ENCODE results near the gene SLC6A4. TPM values are rescaled to one million over a fixed set of nuclear protein-coding genes. Genes with fewer than 3 reads are reported as not detected.

Gene SLC6A4
- total and polyA plus RNA-seq, 2 of the 8 experiments (the other 6 are each of a cell fraction or from before 2014, with no cell fraction given), result 0.09 to 0.33 TPM

DNA sequence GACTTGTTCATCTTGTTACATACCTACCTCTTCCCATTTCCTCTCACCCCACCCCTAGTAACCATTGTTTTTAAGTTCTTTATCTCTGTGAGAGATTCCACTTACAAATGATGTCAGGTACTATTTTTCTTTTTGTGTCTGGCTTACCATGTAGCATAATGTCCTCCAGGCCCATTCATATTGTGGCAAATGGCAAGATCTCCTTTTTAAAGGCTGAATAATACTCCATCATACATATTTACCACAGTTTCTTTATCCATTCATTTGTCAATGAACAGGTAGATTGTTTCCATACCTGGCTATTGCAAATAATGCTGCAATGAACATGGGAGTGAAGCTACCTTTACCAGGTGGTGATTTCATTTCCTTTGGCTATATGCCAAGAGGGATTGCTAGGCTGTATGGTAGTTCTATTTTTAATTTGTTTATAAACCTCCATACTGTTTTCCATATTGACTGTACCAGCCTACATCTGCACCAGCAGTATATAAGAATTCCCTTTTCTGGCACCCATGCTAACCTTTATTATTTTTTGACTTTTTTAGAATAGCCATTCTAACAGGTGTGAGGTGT lies 65.0 kb downstream of the SLC6A4 start:
- H2BK20ac ChIP-seq (ENCODE audit: low read length), result no peak overlapping the region
- H3K4ac ChIP-seq (replicated peaks; ENCODE audit: insufficient read length, low read depth, low read length), result no peak overlapping the region
- no peak overlapping the region for H3K18ac ChIP-seq (ENCODE audit: extremely low read depth, low read length)
- ChIA-PET POLR2A (ENCODE audit: partially characterized antibody) (no interaction called here), CTCF (ENCODE audit: partially characterized antibody) (interaction anchor here (1.2 to 1.8 kb wide), 2 partner anchors 32 to 46 kb away, joined by 6 read pairs; no protein-coding TSS in a partner anchor)
- no peaks in the 10 kb centered on the region for H3K23me2 ChIP-seq (ENCODE audit: low read depth, low read length)
- no peak overlapping the region for H2BK120ac ChIP-seq (replicated peaks; ENCODE audit: low read depth, low read length)
- peaks cover 0 to 3% of the 10 kb centered on the region in 2 experiments; a peak in 2 of 4 replicates for H3K79me2 ChIP-seq (ENCODE audit: control insufficient read depth in 1 of 2, insufficient read depth in 2 of 2, low read length in 2 of 2)
- H2AFZ ChIP-seq (ENCODE audit: low read length), result no peak overlapping the region
- H3K9ac ChIP-seq (replicated peaks in 1 of 4; ENCODE audit: extremely low read depth in 1 of 4, low read depth in 3 of 4, low read length in 3 of 4), result no peak overlapping the region
- H4K20me1 ChIP-seq (replicated peaks in 1 of 2; ENCODE audit: control insufficient read depth in 1 of 2, insufficient read depth in 2 of 2, low read length in 2 of 2), result peaks cover 0 to 2% of the 10 kb centered on the region in 2 experiments
- H2AK5ac ChIP-seq (ENCODE audit: low read depth, low read length), result no peak overlapping the region
- no peak overlapping the region for H3K4me3 ChIP-seq (ENCODE audit: extremely low read depth in 1 of 4, insufficient read depth in 2 of 4, low read depth in 3 of 4, low read length in 4 of 4)
- no peak overlapping the region for H2BK12ac ChIP-seq (ENCODE audit: low read depth, low read length)
- DNase-seq (ENCODE audit: low read depth in 1 of 2, low spot score in 2 of 2), result no peak
- H3K27me3 ChIP-seq (replicated peaks in 1 of 4; ENCODE audit: control insufficient read depth in 3 of 4, extremely low read depth in 1 of 4, insufficient read depth in 3 of 4, low read length in 3 of 4), result no peaks in the 10 kb centered on the region
- no peak overlapping the region for H3K14ac ChIP-seq (ENCODE audit: insufficient read length)
- H4K8ac ChIP-seq (ENCODE audit: extremely low read depth, insufficient read depth, low read length), result no peak overlapping the region
- no peaks in the 10 kb centered on the region for H3K4me1 ChIP-seq (replicated peaks in 1 of 4; ENCODE audit: control insufficient read depth in 3 of 4, insufficient read depth in 4 of 4, low read length in 3 of 4)
- H2BK15ac ChIP-seq (ENCODE audit: low read length), result no peak overlapping the region
- no peak overlapping the region for H3K27ac ChIP-seq (ENCODE audit: low read depth, low read length)
- H3K23ac ChIP-seq (ENCODE audit: insufficient read length), result no peak overlapping the region
- H3K79me1 ChIP-seq (ENCODE audit: low read depth, low read length), result no peaks in the 10 kb centered on the region
- TF ChIP-seq RFX5 (IDR thresholded peaks at IDR 0.05; ENCODE audit: borderline replicate concordance, low read depth, low read length) (no peak), CBX8 (IDR thresholded peaks at IDR 0.05; ENCODE audit: borderline replicate concordance, low read depth, low read length) (no peak)
- H4K5ac ChIP-seq (ENCODE audit: insufficient read length, low read depth, low read length), result no peak overlapping the region
- H3K36me3 ChIP-seq (ENCODE audit: control insufficient read depth in 2 of 4, insufficient read depth in 4 of 4, low read length in 3 of 4), result peaks cover 0 to 18% (median 1%) of the 10 kb centered on the region in 4 experiments; a peak in 3 of 8 replicates
- H3K4me2 ChIP-seq (ENCODE audit: insufficient read depth in 1 of 2, low read depth in 2 of 2, low read length in 2 of 2), result no peak overlapping the region
- H4K91ac ChIP-seq (replicated peaks; ENCODE audit: insufficient read length, low read length), result no peak overlapping the region
- no peak overlapping the region for H3K56ac ChIP-seq (replicated peaks; ENCODE audit: insufficient read length, low read depth, low read length)
- H3K9me3 ChIP-seq (ENCODE audit: insufficient read depth in 2 of 2, low read depth in 1 of 2, low read length in 1 of 2), result no peaks in the 10 kb centered on the region
- H2BK5ac ChIP-seq (ENCODE audit: low read depth, low read length), result no peak overlapping the region
- no peak for FAIRE-seq

Data from H1 (cell line).